K562 treated with DMSO at 1 percent for 48 hours (cell line): ENCODE data around the gene SNHG17. TPM values are rescaled to one million over a fixed set of nuclear protein-coding genes. Genes with fewer than 3 reads are reported as not detected.

Experiments
- total RNA-seq: library from RNA; unstranded; fragments of 300-600 nt; gene quantifications from 2 replicates; pipeline ENCODE4 v1.2.3, GENCODE V29; 2022; ENCODE audit warnings: low replicate concordance; ENCODE audit errors: extremely low read depth

The SNHG17 gene
- total RNA-seq: not detected in 2 replicates

DNA sequence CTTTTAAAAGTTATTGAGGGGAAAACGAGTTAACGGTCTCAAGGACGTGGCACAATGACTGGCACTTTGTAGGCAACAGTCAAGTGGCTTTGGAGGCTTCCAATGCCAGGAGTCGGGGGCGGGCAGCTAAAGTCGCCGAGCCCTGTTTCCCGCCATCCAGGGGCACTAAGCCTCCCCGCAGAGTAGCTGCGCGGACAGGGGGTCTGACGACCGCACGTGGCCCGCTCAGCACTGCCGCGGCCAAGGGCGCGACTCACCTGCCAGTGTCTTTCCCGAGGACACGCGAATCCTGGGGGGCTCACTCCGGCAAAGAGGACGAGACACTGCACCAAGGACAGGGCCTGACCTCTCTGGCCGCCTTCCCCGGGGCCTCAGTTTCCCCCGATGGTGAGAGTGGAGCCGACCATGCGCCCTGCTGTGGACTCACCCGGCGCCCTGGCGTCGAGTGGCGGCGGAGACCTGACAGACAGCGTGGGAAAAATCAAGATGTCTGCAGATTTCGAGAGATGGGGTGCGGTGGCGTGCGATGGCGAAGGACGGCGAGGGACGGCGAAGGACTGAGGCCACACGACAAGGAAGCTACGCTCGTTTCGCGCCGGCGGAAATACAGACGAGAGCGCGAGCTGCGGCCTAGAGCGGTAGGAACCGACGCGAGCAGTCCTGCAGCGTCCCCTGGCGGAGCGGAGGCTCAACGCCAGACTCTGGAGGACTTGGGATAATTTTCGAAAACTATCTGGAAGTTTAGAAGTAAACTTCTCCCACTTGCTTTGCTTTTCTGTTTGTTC lies at the start of gene SNHG17:
SNHG17 (minus strand) TSS at position 559 of the 785 bp plus-strand sequence.

DNA sequence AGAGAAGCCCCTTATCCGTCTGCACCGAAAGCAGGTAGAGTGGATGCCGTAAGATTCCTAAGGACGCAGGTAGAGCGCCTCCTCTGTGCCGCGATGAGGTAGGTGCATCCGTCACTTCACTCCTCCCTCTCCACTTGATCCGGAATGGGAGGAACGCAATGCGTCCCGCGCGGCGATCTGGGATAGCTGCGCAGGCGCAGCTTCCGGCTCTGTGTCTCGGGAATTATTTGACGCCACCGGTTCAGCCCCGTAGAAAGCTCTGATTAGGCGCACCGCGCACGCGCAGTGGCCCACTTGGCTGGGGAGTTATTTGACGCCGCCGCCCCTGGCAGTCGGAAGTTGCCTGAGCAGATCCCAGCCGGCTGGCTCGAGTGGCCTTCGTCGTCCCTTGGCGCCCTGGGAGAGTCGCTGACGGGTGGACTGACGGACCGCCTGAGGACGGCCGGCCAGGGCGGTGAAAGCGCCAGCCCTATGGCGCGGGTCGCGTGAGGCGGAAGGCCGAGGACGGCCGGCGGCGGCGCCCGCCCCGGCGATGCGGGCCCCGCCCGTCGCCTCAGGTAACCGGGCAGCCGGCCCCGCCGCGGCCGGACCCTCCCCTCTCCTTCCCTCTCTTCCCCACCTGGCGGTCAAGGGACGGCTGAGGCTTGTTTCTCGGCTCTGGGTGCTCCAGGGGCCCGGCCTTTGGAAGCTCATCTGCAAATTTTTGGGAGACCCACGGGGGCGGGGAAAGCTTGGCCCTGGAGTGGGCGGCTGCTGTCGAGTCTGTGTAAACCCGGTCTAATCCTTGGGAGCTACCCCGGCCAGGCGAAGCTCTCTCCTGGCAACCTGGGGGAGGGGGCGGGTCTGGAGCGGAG lies 37.6 kb upstream of the SNHG17 start, which contains the start of gene RALGAPB:
RALGAPB (plus strand) TSS at position 331 of the 854 bp plus-strand sequence. CDS start 15,590 bp downstream, outside the sequence.

Other genes with a start within 250 kb of the SNHG17 start
- not detected in 2 replicates for gene KIAA1755, start 174.6 kb downstream of the SNHG17 start, total RNA-seq
- gene BPI, start 131.2 kb downstream of the SNHG17 start, total RNA-seq: not detected in 2 replicates
- not detected in 2 replicates for gene LBP, start 88.8 kb downstream of the SNHG17 start, total RNA-seq
- gene RALGAPB, start 37.5 kb upstream of the SNHG17 start, total RNA-seq: not detected in 2 replicates
- gene ADIG, start 145.9 kb upstream of the SNHG17 start, total RNA-seq: not detected in 2 replicates
- not detected in 2 replicates for gene ARHGAP40, start 166.5 kb upstream of the SNHG17 start, total RNA-seq